NOMO-1 (cell line): ENCODE measurements around the gene TAB2.
A peak's percentile ranks its signal among the peaks of the same experiment; 100 is the strongest.
"Not testable (repeated sequence)": the region's sequence is repeated elsewhere in the genome, so short reads cannot be mapped to it uniquely, and the experiment has no call there.

Experiments
- DNase-seq, 2 experiments: peaks; one replicate each; lab custom pipeline; 2025; ENCODE audit not compliant: unreplicated experiment in 2 of 2; lab: John Stamatoyannopoulos, UW

The TAB2 gene

DNA sequence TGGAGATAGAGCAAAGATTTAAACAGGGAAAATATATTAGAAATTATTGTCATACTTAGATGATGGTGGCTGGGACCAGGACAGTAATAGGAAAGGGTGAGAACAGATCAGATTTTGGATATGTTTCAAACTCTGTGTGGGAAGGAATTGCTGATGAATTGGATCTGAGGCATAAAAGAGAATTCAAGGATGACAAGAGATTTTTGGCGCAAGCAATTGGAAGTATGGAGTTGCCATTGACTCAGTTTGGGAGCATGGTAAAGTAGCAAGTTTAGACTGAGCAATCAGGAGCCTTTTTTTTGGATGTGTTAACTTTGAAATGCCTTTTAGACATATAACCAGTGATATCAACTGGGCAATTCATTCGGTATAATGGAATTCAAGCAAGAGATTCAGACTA is 14.4 kb downstream of the TAB2 start:
- no peak for DNase-seq

DNA sequence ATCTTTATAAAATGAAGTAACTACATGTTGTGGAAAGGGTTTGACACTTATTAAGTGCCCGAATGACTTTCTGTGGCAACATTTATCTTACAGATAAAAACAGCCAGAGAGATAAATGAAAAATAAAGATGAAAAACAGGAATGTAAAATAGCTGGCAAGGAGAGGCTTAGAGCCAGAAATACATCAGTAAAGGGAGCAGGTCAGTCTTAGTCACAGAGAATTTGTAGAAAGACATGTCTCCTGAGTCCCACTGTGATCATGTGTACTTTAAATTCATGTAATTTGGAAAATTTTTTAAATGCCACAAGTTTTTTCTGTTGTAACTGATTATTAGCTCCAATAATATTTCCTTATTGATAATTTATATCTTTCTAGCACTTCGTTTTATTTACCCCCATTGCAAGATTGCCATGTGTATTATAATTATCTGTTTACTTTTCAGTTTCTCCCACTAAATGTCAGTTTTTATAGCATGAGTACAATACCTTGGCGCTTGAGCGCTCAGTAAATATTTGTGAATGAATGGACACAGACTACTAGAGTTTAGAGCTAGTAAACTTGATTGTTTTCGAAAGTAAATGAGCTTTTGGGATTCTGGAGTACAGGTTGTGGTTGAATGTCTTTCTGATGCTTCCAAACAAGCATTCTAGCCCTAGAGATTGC is 15.2 kb downstream of the TAB2 start:
- no peak for DNase-seq

DNA sequence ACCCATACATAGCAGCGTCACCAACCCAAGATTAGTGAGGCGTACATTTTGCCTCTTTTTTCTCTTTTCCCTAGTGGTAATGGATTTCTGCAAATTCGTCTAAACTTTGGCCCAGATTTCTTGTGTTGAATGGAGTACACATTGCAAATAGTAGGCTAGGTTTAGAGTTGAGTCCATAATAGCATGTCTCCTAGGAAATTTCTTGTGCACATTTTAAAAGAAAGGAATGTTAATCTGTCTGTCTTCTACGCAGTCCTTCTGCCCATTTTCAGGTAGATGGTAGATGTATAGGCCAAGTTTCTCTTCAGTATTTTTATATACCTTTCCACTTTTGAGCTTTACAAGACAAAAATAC is 15.7 kb downstream of the TAB2 start:
- no peak for DNase-seq

DNA sequence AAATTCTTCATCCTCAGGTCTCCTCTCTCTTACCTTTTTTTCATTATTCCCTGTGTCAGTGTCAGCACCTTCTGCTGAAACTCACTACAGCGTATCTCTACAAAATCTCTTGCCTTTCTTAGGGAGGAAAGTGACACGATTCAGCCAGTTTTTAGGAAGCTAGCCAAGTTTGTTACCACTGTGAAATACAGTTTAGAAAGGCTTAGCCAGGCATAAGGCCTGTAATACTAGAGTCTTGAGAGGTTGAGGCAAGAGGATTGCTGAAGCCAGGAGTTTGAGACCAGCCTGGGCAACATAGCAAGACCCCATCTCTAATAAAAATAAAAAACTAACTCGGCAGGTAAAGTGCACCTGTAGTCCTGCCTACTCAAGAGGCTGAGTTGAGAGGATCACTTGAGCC is 16.7 kb downstream of the TAB2 start:
- DNase-seq, result no peak

DNA sequence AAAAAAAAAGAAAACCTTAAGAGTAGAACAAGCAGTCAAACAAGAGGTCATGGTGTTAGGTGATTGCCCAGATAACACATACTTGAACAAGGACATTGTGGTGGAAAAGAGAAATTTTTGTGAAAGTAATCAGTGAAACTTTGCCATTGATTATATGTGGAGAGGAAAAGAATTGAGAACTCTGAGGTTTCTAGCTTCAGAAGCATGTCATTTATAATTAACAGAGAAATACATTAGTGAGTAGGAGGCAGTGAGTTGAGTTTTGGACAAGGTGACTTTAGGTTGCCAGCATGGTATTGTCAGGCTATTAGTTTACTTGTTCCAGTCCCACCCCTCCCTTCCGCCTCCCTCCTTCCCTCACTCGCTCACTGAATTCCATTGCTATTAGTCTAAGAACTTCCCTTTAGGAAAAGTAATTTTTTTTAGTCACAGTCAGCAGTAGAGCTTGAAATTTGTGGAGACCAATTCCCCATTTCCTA is 17.2 kb downstream of the TAB2 start:
- no peak for DNase-seq

DNA sequence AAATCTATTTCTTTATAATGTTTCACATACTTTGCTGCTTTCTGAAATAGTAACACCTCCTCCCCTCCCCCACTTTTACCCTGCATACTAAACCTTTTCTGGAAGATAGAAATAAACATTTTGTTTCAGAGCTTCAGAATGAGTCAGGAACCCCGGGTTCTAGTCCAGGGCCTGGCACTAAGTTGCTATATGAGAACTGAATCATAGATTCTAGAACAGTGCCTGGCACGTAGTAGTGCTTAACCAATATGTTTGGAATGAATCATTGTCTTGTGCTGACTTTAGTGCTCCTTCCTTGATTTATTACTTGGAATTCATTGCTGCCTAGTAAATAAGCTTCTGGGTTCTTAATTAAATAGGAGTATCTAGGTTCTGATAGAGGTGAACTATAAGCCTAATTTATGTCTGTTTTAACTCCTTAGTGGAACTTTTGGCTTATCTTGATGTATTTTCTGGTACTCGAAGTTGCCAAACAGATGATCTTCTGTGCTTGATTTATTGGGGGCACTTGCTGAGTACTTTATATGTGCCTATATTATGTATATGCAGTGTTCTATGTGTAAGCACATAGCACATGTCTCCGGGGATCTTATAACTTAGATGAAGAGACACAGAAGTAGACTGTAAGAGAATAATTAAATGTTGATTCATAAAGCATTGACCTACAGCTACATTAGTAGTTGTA is 18.6 kb downstream of the TAB2 start:
- no peak for DNase-seq

DNA sequence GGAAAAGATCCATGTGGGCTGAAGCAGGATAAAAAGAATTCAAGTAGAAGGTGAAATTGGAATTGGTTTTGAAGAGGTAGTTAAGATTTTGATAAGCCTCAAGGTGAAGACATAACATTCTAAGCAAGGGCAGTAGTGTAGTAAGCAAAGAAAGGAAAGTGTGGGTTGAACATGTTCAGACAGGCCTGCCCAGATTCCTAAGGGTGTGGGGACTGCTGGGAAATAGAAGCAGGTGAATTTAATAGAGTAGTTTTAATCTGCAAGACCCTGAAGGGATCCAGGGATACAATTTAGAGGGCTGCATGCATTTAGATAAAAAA is 19.1 kb downstream of the TAB2 start:
- DNase-seq, result no peak

DNA sequence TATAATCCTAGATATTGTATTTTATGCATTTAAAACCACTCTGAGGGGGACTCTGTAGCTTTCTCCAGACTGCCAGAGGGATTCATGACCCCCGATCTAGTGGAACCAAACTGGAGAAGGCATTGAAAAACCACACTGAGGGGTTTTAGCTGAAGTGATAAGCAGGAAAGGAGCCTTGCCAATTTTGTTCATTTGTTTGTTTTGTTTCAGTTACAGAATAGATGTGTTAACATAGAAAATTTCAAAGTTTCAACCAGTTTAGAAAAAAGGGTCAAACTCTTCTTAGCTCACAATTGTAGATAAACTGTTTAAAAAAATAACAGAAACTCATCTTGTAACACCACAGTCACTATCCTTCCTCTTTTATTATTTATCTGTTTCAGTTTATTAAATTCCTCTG is 19.8 kb downstream of the TAB2 start:
- DNase-seq, result peak in 1 of 2 experiments; percentile 13

DNA sequence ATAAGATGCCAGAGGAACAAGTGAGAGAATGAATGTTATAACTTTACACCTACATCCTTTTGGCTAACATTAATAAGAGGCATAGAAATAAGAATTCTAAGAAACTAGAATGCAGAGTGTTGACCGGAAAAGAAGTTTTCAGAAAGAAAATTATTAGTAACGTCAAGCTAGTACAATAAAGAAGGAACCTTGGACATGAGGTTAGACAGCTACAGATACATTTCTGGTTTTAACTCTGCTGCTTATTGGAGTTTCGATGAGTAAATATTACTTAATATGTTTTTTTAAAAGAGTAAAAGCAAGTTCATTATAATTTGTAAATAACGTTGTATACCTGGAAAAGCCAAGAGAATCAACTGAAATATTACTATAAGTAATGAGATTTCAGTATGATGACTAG is 22.7 kb downstream of the TAB2 start:
- DNase-seq, result no peak

DNA sequence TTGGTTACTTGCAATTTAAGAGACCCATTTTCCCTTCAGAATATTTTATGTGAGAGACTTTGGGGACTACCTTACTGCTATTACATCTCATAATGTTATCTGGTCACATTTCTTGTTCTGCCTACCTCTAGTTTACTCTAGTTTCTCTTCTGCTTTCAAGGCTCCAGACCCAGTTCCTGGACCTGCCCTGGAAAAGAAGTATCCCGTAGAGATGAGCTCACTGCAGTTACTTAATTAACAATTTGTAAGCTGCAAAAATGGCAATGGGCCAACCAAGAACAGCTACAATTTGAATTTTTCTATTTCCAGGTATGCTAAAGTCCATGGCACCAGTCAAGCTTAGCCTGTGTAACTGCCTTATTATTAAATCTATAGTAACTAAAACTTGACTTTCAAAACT is 25.0 kb downstream of the TAB2 start:
- DNase-seq, result peak; percentile 46 to 68

DNA sequence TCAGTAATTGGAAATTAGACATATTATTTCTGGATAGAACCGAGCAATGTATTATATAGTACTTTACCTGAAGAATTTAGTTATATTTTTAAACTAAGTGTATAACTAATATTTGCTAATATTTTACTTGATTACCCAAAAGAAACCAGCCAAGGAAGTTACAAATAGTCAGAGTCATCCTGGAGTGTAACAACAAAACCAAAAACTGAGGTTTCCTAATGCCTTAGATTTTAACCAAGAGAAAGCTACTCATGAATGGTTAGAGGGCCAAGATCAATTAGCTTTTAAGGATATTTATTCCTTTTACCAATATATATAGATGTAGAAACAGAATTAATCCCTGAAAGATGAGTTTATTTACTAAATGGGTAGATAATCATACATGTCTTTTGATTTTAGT is 26.0 kb downstream of the TAB2 start:
- no peak for DNase-seq

DNA sequence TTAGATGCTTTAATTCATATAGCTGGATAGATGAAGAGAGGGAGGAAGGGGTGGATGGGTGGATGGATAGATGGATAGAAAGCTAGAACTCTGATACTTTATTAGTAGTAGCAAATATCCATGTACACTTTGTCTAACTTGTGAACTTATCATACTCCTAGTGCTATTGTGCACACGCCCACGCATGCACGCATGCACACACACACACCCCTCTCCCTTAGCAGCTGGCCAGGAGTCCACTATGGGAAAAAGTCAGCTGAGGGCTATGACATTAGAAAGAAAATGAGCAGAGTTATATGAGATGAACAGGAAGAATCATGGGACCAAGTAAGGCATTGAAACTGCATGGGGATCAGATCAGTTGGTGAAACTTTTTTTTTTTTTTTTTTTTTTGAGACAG is 28.6 kb downstream of the TAB2 start:
- DNase-seq, result no peak

DNA sequence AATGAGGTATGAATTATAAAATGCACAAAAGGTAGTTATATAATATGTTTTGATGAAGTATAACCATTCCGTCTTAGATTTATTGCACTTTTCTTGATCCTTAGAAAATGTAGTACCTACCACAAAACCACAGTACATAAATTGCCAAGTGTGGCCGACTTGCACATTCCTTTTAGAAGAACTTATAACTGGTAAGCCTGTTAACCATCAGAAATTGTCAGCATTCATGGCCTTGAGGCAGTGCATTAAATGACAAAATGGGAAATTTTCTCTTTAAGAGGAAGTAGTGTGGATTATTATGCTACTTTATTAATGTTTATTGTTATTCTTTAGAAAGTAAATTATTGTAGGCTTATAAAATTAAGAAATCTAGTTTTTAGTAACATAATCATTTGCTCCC is 29.6 kb downstream of the TAB2 start:
- DNase-seq, result no peak

DNA sequence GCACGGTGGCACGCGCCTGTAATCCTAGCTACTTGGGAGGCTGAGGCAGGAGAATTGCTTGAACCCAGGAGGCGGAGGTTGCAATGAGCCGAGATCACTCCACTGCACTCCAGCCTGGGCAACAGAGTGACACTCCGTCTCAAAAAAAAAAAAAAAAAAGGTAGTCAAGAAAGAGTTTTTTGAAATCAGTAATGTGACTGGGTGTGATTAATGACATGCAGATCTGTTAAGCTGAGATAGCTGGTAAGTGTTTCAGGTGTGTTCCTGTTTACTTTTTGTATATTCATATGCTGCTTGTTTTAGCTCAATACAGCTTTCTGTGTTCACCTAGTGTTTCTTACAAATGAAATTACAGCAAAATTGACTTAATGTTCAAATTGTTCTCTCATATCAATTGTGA is 31.8 kb downstream of the TAB2 start:
- not testable (repeated sequence) for DNase-seq

DNA sequence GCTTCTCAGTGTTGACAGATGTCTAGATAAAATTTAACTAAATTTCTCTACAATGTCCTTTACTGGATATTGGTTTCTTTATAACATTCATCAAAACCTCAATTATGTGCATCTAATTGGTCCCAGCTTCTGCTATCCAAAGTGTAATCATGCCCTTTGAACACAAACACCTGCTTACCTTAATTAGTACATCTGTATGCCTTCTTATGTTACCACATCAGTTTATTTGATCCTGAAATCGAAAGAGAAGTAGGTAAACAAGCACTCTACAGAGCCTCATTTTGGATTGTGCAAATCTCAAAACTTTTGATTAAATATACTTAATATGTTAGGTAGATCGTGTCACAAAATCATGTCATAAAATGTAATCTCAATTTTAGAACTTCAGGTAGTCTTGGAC is 36.5 kb downstream of the TAB2 start:
- DNase-seq, result no peak

DNA sequence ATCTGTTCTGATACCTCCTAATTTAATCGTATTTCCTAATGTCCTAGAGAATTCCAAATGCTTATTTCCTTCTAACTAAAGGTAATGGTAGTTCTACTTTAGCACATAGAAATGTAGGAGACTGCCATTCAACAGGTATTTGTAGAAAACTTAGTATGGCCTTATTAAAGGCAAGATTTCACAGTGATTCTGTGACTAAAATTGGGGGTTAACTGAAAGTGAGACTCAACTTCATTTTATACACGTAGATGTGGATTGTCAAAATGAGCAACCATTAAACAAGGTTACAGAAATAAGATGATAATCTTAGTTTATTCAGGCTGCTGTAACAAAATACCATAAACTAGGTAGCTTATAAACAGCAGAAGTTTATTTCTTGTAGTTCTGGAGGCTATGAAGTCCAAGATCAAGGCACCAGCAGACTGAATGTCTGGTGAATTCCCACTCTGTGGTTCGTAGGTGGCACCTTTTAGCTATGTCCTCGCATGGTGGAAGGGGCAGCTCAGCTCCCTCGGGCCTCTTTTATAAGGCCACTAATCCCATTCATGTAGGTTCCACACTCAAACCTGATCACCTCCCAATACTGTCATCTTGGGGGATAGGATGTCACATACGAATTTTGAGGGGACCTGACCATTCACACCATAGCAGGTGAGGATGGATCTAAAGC is 38.7 kb downstream of the TAB2 start:
- no peak for DNase-seq

DNA sequence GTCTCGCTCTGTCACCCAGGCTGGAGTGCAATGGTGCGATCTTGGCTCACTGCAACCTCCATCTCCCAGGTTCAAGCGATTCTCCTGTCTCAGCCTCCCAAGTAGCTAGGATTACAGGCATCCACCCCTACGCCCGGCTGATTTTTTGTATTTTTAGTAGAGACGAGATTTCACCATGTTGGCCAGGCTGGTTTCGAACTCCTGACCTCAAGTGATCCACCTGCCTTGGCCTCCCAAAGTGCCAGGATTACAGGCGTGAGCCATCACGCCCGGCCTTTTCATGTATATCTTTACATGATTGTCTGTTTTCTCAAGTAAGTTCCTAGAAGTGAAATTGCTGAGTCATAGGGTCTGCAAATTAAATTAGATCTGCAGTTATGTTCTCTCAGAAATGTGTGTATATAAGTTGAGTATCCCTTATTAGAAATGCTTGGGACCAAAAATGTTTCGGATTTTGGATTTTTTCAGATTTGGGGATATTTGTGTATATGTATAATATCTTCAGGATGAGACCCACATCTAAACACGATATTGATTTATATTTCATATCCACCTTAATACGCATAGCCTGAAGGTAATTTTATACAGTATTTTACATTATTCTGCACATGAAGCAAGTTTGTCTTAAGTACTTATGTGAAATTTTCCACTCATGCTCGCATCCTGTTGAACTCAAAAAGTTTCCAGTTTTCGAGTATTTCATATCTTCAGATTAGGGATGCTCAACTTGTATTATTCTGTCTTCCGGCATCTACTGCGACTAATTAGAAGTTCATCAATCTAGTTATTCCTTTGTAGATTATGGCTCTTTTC is 40.4 kb downstream of the TAB2 start:
- DNase-seq, result peak in 1 of 2 experiments; percentile 45

DNA sequence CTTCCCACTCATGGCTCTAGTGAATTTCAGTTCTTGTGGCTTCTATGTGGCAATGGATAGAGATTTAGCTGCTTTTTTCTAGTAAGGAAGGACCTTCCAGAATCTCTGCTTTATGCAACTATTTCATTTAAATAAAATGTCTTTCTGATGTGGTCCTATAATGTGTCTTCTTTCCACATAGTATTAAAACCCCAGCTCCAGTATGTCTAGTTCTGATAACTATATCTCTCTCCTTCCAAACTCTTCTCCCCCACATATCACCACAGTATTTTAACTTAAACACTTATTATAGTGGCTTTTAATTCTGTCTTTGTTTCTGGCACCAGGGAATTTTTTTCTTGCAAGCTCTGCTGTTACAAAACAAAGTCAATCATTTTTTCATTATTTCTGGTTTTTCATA is 41.9 kb downstream of the TAB2 start:
- DNase-seq, result no peak

DNA sequence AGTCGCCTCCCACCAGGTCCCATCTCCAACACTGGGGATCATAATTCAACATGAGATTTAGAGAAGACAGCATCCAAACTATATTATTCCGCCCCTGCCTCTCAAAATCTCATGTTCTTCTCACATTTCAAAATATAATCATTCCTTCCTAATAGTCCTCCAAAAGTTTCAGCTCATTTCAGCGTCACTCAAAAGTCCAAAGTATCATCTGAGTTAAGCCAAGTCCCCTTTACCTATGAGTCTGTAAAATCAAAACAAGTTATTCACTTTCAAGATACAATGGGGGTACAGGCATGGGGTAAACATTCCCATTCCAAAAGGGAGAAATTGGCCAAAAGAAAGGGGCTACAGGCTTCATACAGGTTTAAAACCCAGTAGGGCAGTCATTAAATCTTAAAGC is 43.0 kb downstream of the TAB2 start:
- DNase-seq, result no peak

DNA sequence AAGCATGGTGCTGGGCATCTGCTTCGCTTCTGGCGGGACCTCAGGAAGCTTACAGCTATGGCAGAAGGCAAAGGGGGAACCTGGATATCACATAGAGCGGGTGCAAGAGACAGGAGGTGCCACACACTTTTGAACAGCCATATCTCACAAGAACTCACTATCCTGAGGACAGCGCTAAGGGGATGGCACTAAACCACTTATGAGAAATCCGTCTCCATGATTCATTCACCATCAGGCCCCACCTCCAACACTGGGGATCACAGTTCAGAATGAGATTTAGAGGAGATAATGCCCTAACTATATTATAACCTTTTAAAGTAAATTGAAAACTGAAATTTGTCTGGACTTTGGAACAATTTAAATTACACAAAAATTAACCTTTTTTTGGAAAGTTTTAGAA is 44.8 kb downstream of the TAB2 start:
- DNase-seq, result no peak

DNA sequence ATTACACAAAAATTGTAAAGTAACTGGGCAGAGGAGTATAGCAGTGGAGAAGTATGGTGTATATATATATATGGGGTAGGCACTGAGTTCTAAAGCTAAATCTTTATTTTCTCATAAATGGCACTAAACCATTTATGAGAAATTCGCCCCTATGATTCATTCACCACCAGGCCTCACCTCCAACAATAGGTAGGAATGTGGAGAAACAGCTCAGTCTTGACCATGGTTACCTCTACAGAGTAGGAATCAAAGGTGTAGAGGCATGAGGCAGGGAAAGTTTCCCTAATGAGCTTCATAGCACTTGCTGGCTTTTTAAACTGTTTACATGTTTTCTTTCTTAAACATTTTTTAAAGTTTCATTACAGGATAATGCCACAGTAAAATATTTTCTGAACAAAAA is 45.6 kb downstream of the TAB2 start:
- no peak for DNase-seq

DNA sequence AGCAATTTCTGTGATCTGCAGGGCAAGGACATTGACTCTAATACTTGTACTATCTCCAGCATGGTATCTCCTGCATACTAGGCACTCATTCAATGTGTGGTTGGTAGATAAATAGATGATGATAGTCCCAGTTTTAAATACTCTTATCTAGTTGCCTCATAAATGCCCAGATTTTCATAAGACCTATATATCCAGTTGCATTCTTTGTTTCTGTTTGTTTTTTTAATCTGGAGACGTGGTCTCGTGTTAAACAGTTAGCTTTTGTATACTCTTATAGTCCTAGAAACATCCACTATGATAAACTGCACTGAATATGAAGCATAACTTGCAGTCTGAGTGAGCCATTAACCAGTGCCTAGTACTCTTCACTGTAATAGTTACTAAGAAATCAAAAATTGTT is 47.0 kb downstream of the TAB2 start:
- no peak for DNase-seq
